ENCODE measurements around the gene XDH.

The XDH gene

DNA sequence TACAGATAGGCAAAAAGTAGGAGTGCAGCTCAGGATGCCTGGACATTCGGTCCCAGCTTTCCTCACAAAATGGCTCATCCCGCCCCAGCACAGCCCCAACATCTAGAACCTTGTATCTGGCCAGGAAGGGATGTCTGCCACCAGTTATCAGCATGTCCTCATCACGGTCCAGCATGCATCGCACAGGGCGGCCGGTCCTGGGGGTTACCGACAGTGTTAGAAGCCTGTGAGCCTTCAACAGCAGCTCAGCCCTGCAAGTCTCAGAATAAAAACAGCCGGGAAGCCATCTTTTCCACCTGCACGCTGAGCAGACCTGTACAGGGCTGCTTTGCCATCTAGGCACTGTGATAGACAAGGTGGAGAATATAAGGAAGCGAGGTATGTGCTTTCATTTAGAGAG, 49.2 kb downstream of the XDH start:
- Mint-ChIP-seq H3K4me1 (no peaks in the 10 kb centered on the region), H3K27ac (no peak overlapping the region), H3K36me3 (ENCODE audit: low read depth) (no peaks in the 10 kb centered on the region), H3K9me3 (no peaks in the 10 kb centered on the region), H3K4me3 (no peak overlapping the region), H3K27me3 (peaks cover 3% of the 10 kb centered on the region)
- ATAC-seq, result no peak
- DNase-seq, result no peak

DNA sequence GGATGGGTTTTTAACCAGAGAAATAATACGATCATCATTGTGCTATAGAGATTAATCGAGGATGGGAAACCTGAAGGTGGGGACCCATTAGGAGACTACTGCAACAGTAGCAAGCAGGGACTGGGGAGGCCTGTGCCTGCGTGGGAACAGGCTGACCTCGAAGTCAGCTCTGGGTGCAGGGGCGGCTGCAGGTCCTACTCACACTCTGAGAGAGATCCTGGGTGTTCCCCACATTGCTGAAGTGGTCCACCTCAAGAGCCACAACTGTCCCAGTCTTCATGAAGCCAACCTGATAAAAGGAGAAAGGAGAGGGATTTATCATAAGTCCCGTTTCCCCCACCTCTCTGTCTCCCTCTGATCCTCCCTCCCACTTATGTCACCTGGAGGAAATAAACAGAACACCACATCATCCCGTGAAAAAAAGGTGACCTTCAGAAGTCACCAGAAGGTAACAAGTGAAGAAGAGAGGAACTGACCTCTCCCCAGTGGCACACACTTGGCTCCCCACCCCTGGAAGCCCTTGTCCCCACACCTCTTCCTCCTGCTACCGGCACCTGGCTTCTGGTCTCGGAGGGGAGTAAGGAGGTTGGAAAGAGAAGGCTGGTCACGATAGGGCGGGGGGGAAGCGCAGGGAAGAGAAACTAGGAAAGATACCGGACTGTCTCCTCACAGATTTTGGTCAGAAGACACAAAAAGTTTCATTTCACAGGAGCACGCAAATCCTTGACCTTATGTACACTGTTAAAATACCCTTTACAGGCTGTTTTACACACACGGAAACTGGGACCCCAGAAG, 50.4 kb downstream of the XDH start:
- no peak overlapping the region for H3K27ac Mint-ChIP-seq

DNA sequence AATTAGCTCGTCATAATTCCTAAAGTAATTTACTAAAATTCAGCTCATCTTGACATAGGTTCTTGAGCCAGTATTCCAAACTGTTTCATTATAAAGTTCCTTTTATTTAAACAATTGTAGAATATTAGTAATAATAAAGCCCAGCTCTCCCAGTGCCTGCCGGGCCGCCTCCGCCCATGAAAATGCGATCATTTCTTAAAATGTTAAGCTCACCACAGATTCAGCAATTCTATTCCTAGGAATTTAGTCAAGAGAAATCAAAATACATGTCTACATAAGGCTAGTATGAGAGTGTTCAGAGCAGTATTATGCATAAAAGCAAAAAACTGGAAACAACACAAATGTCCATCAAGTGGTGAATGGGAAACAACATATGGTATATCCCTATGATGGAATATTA, 52.0 kb downstream of the XDH start:
- Mint-ChIP-seq H3K4me1 (no peaks in the 10 kb centered on the region), H3K27ac (no peak overlapping the region), H3K4me3 (no peak overlapping the region), H3K27me3 (peaks cover 8% of the 10 kb centered on the region), H3K9me3 (no peaks in the 10 kb centered on the region), H3K36me3 (ENCODE audit: low read depth) (no peaks in the 10 kb centered on the region)
- ATAC-seq (no peak), DNase-seq (no peak)

More for the DNA sequence above, 50.4 kb downstream of the XDH start:
- no peak for ATAC-seq
- Mint-ChIP-seq H3K4me1 (no peaks in the 10 kb centered on the region), H3K27me3 (peaks cover 5% of the 10 kb centered on the region), H3K9me3 (no peaks in the 10 kb centered on the region), H3K4me3 (no peak overlapping the region), H3K36me3 (ENCODE audit: low read depth) (no peaks in the 10 kb centered on the region)
- no peak for DNase-seq

DNA sequence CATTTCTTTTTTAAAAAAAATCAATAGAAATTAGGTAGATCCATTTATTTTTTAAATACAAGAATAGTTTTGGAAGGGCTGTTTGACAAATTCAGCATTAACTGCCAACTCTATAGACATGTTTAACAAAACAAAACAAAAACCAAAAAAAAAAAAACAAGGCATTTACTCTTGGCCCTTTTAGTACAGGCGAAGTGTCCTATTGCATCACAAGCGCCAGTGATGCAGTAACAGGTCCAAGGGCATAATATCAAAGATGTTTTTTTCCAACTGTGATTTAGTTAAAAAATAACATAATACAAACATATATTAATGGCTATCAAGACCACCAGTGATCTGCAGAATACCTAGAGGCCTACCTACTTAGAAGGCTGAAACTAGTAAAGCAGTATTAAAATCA, 55.3 kb downstream of the XDH start:
- Mint-ChIP-seq H3K27ac (no peak overlapping the region), H3K36me3 (ENCODE audit: low read depth) (no peaks in the 10 kb centered on the region), H3K9me3 (peaks cover 7% of the 10 kb centered on the region), H3K4me1 (no peaks in the 10 kb centered on the region), H3K27me3 (peaks cover 29% of the 10 kb centered on the region), H3K4me3 (no peak overlapping the region)
- no peak for ATAC-seq
- DNase-seq, result no peak

DNA sequence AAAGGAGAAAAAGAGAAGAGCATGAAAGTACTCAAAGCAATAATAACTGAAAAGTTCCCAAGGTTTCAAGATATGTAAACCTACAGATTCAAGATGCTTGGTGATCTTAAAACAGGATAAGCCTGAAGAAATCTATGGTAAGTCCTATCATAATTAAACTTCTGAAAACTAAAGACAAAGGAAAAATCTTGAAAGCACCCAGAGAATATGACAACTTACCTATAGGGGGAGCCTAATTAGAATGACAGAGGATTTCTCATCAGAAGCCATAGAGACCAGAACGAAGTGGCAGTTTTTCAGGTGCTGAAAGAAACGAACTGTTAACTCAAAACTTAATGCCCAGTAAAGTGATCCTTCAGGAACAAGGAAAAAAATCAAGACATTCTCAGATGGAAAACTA, 59.7 kb downstream of the XDH start:
- Mint-ChIP-seq H3K36me3 (ENCODE audit: low read depth) (no peaks in the 10 kb centered on the region), H3K4me1 (peaks cover 1% of the 10 kb centered on the region), H3K27me3 (peaks cover 43% of the 10 kb centered on the region), H3K4me3 (no peak overlapping the region), H3K9me3 (peaks cover 13% of the 10 kb centered on the region), H3K27ac (no peak overlapping the region)
- ATAC-seq (no peak), DNase-seq (no peak)

DNA sequence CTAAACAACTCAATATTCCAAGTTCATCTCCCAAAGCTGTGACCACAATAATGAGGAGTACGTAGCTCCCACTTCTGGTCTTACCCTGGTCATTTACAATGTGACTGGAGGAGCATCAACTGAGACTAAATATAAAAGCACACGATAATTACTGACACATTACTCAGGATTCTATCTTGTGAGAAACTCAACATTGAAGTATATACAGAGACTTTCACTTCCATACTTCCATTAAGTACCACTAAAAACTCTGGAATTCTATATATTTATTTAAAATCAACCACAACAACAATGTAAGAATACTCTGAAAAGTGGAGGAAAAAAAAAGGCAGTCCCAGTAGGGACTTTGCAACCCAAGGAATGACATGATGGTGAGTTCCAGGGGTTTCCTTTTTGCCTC, 61.4 kb downstream of the XDH start:
- peaks cover 41% of the 10 kb centered on the region for H3K27me3 Mint-ChIP-seq
- no peak overlapping the region for H3K4me3 Mint-ChIP-seq
- no peak for DNase-seq
- peaks cover 13% of the 10 kb centered on the region for H3K9me3 Mint-ChIP-seq
- no peak overlapping the region for H3K27ac Mint-ChIP-seq
- no peaks in the 10 kb centered on the region for H3K36me3 Mint-ChIP-seq (ENCODE audit: low read depth)
- peaks cover 1% of the 10 kb centered on the region for H3K4me1 Mint-ChIP-seq
- no peak for ATAC-seq

DNA sequence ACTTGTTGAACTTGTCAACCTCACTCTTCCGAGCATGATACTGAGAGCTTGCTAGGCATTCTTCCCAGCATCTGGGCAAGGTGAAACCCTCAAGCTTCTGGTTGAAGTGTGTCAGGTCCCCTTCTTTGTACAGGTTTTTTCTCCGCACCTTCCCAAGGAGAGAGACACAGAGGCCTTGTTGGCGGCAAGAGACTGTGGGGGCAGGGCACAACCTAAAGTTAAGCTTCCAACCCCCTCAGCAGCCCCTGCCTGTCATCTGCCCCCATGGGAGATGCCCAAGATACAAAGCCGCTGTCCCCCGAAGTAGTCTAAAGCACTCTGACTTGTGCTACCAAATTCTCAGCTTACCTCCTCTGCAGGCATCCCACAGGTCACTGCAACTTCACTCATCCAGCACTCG, 64.9 kb downstream of the XDH start:
- Mint-ChIP-seq H3K36me3 (ENCODE audit: low read depth) (no peaks in the 10 kb centered on the region), H3K9me3 (peaks cover 8% of the 10 kb centered on the region), H3K4me3 (no peak overlapping the region), H3K27me3 (peaks cover 19% of the 10 kb centered on the region), H3K27ac (no peak overlapping the region), H3K4me1 (peaks cover 1% of the 10 kb centered on the region)
- DNase-seq (no peak), ATAC-seq (no peak)

DNA sequence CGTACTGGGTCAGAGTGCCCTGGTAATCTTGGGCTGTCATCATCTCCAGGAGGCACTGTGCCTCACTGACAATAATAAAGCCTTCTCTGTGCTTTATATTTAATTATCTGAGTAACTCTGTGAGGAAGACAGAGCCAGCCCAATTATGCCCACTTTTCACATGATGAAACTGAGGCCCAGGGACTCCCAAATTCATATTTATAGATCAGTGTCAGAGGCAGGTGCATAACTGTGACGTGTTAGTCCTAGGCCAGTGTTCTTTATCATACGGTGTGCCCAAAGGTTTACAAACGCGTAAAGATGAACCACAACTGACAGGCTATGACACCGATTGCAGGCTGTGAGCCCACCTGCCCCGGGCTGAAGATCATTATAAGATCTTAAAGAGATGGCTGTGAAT, 65.4 kb downstream of the XDH start:
- peaks cover 6% of the 10 kb centered on the region for H3K9me3 Mint-ChIP-seq
- no peak for ATAC-seq
- H3K27ac Mint-ChIP-seq, result no peak overlapping the region
- H3K4me3 Mint-ChIP-seq, result no peak overlapping the region
- no peaks in the 10 kb centered on the region for H3K36me3 Mint-ChIP-seq (ENCODE audit: low read depth)
- peaks cover 20% of the 10 kb centered on the region for H3K27me3 Mint-ChIP-seq
- H3K4me1 Mint-ChIP-seq, result peaks cover 1% of the 10 kb centered on the region
- no peak for DNase-seq

DNA sequence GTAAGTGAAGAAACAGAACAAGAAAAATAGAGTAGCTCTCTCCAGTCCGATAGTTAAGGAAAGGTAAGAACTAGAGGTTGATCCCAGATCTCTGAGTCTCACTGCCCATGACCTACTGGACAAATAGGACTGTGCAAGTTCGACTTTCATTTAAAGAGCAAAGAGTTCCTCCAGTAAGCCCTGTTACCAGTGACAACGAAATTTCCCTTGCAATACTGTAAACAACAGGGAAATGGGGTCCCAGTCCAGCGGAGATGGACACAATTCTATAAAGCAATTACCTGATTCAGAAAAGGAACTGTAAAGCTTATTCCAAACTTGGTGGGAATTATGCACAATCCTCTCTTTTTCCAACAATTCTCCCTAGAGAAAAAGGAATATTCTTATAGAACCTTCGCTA, 65.9 kb downstream of the XDH start:
- Mint-ChIP-seq H3K9me3 (peaks cover 6% of the 10 kb centered on the region), H3K4me1 (peaks cover 1% of the 10 kb centered on the region), H3K36me3 (ENCODE audit: low read depth) (no peaks in the 10 kb centered on the region), H3K27ac (no peak overlapping the region), H3K4me3 (no peak overlapping the region), H3K27me3 (peaks cover 18% of the 10 kb centered on the region)
- DNase-seq, result no peak
- ATAC-seq, result no peak

DNA sequence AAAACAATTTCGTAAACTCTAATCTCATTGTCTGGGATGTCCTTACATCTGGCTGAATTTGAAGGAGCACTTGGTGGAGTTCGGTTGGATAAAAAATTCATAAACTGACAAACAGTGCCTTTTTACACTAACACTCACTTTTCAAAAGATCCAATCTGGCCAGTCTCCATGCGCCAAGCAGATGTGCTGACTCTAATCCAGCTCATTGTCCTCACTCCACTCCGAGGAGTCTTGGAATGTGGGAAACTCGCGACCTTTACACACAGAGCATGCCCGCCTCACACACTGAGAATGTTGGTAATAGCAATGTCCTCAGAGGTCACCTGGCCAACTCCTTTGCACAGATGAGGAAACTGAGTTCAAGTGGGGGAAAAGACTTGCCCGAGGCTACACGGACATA, 66.8 kb downstream of the XDH start:
- Mint-ChIP-seq H3K9me3 (peaks cover 6% of the 10 kb centered on the region), H3K4me3 (no peak overlapping the region), H3K36me3 (ENCODE audit: low read depth) (no peaks in the 10 kb centered on the region), H3K27me3 (peaks cover 15% of the 10 kb centered on the region), H3K27ac (no peak overlapping the region), H3K4me1 (peaks cover 1% of the 10 kb centered on the region)
- no peak for ATAC-seq
- no peak for DNase-seq

DNA sequence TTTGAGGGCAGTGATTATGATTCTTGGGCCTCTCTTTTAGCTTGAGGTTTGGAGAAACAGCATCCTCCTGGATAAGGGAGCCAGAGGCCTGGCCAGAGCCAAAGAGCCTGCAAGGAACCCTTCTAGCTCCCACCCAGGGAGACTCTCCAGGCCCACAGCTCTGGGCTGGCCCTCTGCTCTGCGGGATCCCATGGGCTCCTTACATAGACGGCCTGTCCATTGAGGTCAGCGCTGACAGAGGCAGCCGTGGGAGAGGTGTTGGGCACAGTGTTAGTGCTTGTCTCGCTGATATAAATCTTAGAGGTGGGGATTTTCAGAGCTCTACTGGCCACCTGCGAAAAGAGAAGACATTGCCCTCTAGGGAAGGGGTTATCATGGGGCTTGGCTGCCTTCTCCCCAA, 67.2 kb downstream of the XDH start:
- H3K9me3 Mint-ChIP-seq, result peaks cover 4% of the 10 kb centered on the region

DNA sequence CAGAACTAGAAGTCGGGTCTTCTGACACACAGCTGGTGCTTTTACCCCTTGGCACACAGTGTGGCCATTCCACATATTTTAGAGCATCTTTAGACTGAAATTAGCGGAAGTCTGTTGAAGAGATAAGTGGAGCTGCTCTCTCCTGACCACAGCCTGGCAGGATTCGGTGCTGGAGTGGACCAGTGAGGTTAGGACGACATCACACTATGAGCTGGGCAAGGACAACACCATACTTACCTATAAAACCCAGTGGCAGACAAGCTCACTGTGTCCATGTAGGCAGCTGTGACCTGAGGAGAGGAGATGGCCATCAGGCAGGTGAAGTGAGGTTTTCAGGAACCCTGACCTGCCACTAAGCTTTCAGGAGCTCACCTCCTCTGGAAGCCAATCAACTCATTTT, 70.1 kb downstream of the XDH start:
- Mint-ChIP-seq H3K27me3 (peaks cover 5% of the 10 kb centered on the region), H3K27ac (no peak overlapping the region), H3K36me3 (ENCODE audit: low read depth) (no peaks in the 10 kb centered on the region), H3K9me3 (no peaks in the 10 kb centered on the region), H3K4me3 (no peak overlapping the region), H3K4me1 (no peaks in the 10 kb centered on the region)
- DNase-seq, result no peak
- no peak for ATAC-seq

More for the DNA sequence above, 67.2 kb downstream of the XDH start:
- DNase-seq, result no peak
- no peak overlapping the region for H3K27ac Mint-ChIP-seq
- no peaks in the 10 kb centered on the region for H3K36me3 Mint-ChIP-seq (ENCODE audit: low read depth)
- no peaks in the 10 kb centered on the region for H3K4me1 Mint-ChIP-seq
- ATAC-seq, result no peak
- no peak overlapping the region for H3K4me3 Mint-ChIP-seq
- peaks cover 12% of the 10 kb centered on the region for H3K27me3 Mint-ChIP-seq

DNA sequence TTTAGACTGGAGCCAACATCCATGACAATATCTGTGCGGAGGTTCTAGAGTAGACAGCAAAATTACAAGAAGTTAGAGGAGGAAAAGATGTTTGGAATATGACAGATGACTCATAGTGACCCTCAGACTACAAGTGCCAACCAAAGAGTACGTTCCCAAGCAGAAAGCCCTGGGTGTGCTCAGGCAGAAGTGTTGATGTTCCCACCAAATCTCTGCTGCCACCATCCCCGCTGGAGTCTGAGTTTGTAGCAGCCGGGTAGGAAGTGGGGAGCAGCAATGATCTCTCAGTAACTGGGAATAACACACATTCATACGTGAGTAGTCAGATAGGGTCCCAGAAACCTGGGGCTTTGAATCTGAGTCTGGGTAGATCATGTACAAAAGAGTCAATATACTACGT, 73.2 kb downstream of the XDH start:
- ATAC-seq (no peak), DNase-seq (no peak)
- Mint-ChIP-seq H3K4me3 (no peak overlapping the region), H3K4me1 (no peaks in the 10 kb centered on the region), H3K36me3 (ENCODE audit: low read depth) (no peaks in the 10 kb centered on the region), H3K27me3 (peaks cover 5% of the 10 kb centered on the region), H3K27ac (no peak overlapping the region), H3K9me3 (no peaks in the 10 kb centered on the region)

DNA sequence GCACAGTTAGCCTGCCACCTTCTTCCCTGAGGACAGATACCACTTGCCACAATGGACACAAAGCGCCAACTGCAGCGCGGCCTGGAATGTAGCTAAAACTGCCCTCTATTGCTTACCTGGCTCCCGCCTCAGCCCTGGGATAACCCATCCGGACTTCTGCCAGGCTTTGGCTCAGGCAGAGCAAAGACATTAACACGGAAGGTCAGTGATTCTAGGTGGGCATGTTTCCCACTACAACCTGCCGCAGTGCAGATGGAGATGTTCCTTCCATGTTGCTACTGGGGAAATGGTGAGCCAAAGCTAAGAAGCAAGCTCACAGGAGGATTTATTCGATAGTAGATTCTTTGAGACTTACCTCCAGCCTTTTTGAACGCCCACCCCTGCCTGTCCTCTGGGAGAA, 74.8 kb downstream of the XDH start:
- ATAC-seq (no peak), DNase-seq (no peak)
- no peak overlapping the region for H3K4me3 Mint-ChIP-seq
- H3K9me3 Mint-ChIP-seq, result no peaks in the 10 kb centered on the region
- H3K27me3 Mint-ChIP-seq, result peaks cover 5% of the 10 kb centered on the region
- no peaks in the 10 kb centered on the region for H3K4me1 Mint-ChIP-seq
- no peaks in the 10 kb centered on the region for H3K36me3 Mint-ChIP-seq (ENCODE audit: low read depth)
- H3K27ac Mint-ChIP-seq, result no peak overlapping the region

DNA sequence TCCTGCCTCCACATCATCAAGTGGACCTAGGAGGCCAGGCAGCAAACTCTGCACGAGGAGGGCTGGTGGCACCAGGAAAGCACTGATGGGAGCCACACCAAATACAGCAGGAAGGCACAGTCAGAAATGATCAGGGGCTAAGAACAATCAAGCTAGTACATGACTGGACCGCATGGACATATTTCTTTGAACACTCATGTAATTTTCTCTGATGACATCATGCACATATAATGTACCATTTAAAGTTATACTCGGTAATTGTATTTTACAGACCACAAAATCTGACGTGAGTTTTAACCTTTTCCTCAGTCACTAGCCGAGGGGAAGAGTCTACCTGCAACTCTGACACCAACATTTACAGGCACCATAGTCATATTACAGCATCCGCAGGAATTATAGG, 76.7 kb downstream of the XDH start:
- Mint-ChIP-seq H3K27ac (no peak overlapping the region), H3K9me3 (no peaks in the 10 kb centered on the region), H3K36me3 (ENCODE audit: low read depth) (no peaks in the 10 kb centered on the region), H3K4me1 (no peaks in the 10 kb centered on the region), H3K27me3 (peaks cover 4% of the 10 kb centered on the region), H3K4me3 (no peak overlapping the region)
- ATAC-seq (no peak), DNase-seq (no peak)

DNA sequence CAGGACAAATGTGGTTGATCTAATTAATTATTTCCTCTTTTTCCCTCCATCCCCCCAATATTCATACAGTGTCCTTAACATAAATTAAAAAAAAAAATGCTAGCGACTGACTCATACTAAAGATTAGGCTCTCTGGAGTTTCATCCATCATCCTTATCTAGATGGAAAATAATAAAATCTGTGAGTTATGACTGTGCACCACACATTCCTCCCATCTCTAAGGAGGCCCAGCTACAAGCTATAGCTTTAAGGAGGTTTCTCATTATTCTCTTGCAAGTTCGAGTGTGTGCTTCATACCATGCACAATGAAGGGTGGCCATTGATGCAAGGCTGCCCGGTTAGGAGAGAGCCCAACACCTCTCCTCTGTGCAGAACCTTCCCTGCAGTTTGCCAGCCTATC, 77.3 kb downstream of the XDH start:
- Mint-ChIP-seq H3K9me3 (no peaks in the 10 kb centered on the region), H3K27ac (no peak overlapping the region), H3K36me3 (ENCODE audit: low read depth) (no peaks in the 10 kb centered on the region), H3K27me3 (peaks cover 4% of the 10 kb centered on the region), H3K4me3 (no peak overlapping the region), H3K4me1 (no peaks in the 10 kb centered on the region)
- DNase-seq (no peak), ATAC-seq (no peak)
